EL (cell line): Measurements from ENCODE around the gene OAF.
"Not testable (repeated sequence)": the region's sequence is repeated elsewhere in the genome, so short reads cannot be mapped to it uniquely, and the experiment has no call there.

Source experiments
- DNase-seq: peaks from one replicate; pipeline ENCODE4 v3.0.0-alpha.2; 2016

The OAF gene

GRCh38 chr11:120273956-120274355 is 63.1 kb downstream of the OAF start:
- not testable (repeated sequence) for DNase-seq

- DNase-seq = no peak
Measured at GRCh38 chr11:120279502-120279901, 68.7 kb downstream of the OAF start.
